H1 (cell line): ENCODE data around the gene SLC51B. TPM values are rescaled to one million over a fixed set of nuclear protein-coding genes. Genes with fewer than 3 reads are reported as not detected.

Experiments used
- ATF2 ChIP-seq: IDR thresholded peaks from 2 replicates; pipeline ENCODE4 v1.6.1; 2012; ENCODE audit warnings: low read length, inconsistent platforms
- CEBPB ChIP-seq: IDR thresholded peaks from 2 replicates; pipeline ENCODE4 v1.6.1; 2012; ENCODE audit warnings: low read depth, low read length
- CREB1 ChIP-seq: IDR thresholded peaks from 2 replicates; pipeline ENCODE4 v1.6.1; 2012; ENCODE audit warnings: inconsistent platforms
- EGR1 ChIP-seq: IDR thresholded peaks from 2 replicates; pipeline ENCODE4 v1.6.1; 2011; ENCODE audit warnings: low read depth, low read length, borderline replicate concordance
- RBBP5 ChIP-seq: IDR thresholded peaks from 2 replicates; pipeline ENCODE4 v1.7.1; 2012; ENCODE audit warnings: low read depth, mild to moderate bottlenecking, inconsistent platforms, low read length, moderate library complexity, borderline replicate concordance
- SIN3A ChIP-seq, 2 experiments: IDR thresholded peaks in 1 of 2; conservative IDR thresholded peaks in 1 of 2; 2 replicates each; pipeline ENCODE4 v1.6.1; 2011 to 2012; ENCODE audit warnings: low read length in 2 of 2, improper control_type of control experiment in 1 of 2, low read depth in 1 of 2, mild to moderate bottlenecking in 1 of 2
- polyA plus RNA-seq, 7 experiments: library from polyadenylated mRNA; depleted of rRNA in 3 of 7; stranded (reverse) in 5 of 7; unstranded in 2 of 7; fragments of >200 nt in 5 of 7; fragments of 200-250 nt in 2 of 7; gene quantifications; 1 replicate in 5 of 7; 2 replicates in 1 of 7; 4 replicates in 1 of 7; pipeline versions ENCODE4 v1.2.1 to v1.2.3, GENCODE V29; 2011 to 2013; ENCODE audit warnings: missing spikeins in 2 of 7, mixed read lengths in 2 of 7
- total RNA-seq: library from RNA; stranded (reverse); fragmentation: NEBNext Ultra II Directional; extraction: Animal tissue kit (Norgen Biotek cat#: 25700); gene quantifications from 2 replicates; pipeline ENCODE4 v1.2.1, GENCODE V29; 2021
- TF ChIP-seq, protein P1 (sequence below): IDR thresholded peaks from 2 replicates; pipeline ENCODE4 v1.6.1; 2011; ENCODE audit warnings: low read length, improper control_type of control experiment
- TF ChIP-seq, protein P2 (sequence below): IDR thresholded peaks from 2 replicates; pipeline ENCODE4 v1.6.1; 2012; ENCODE audit warnings: inconsistent platforms

Gene SLC51B
- total and polyA plus RNA-seq, 2 of the 8 experiments (the other 6 are each of a cell fraction or from before 2014, with no cell fraction given), result not detected

GRCh38 chr15:65049418-65049840 lies 4.2 kb downstream of the SLC51B start (continued):
- TF ChIP-seq ATF2 (no peak), SIN3A (conservative IDR thresholded peaks at IDR 0.05 in 1 of 2, IDR thresholded peaks at IDR 0.05 in 1 of 2; ENCODE audit: low read depth in 1 of 2, low read length in 2 of 2) (peak; percentile 90 to 91; a peak in 3 of 4 replicates), CEBPB (no peak), CREB1 (0 out of 2 replicates have a peak, but pooled peaks have one; percentile 40), EGR1 (peak; percentile 63; the same call in 1 of the 2 replicates), RBBP5 (no peak)
- TF ChIP-seq, protein P1, sequence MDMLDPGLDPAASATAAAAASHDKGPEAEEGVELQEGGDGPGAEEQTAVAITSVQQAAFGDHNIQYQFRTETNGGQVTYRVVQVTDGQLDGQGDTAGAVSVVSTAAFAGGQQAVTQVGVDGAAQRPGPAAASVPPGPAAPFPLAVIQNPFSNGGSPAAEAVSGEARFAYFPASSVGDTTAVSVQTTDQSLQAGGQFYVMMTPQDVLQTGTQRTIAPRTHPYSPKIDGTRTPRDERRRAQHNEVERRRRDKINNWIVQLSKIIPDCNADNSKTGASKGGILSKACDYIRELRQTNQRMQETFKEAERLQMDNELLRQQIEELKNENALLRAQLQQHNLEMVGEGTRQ, result peak; percentile 93
- TF ChIP-seq, protein P2, sequence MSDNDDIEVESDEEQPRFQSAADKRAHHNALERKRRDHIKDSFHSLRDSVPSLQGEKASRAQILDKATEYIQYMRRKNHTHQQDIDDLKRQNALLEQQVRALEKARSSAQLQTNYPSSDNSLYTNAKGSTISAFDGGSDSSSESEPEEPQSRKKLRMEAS, result peak; percentile 58
